ENCODE measurements around the gene PLAAT1.

The PLAAT1 gene

DNA sequence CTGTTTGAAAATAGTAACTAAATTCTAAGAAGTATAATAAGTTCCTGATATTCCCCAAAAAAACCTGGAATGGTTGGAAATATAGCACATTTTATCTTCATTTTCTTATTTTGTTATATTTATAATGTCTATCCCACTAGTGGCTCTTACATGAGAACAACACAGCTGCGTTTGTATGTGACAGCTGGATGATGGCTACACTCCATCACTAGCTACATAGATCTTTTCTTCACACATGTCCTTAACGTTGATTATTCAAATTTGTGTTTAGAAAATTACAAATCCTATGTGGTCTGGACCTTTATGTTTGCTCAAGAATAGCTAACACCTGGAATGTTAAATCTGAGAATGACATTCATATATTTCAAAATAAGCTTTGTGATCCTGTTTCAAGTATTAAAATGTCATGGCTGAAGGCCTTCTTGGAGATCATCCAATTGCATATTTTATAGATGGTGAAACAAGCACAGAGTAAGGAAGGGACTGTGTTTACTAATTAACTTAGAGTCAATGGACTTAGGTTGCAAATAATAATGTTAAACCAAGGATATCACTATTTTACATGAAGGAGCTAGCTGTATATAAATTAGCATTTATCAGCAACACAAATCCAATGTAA is 76.8 kb downstream of the PLAAT1 start:
- in situ Hi-C loops (cut with HindIII; ENCODE audit: low pct_unique_long_range_greater_than_20kb, low sequenced_read_pairs): no loop called here
- DNase-seq (ENCODE audit: low read depth in 1 of 2, low spot score in 1 of 2): no peak
- TF ChIP-seq JUND (IDR thresholded peaks at IDR 0.05; ENCODE audit: low read depth): no peak
